ENCODE results near the gene SPIN2B. TPM values are rescaled to one million over a fixed set of nuclear protein-coding genes. Genes with fewer than 3 reads are reported as not detected.
"Not testable (repeated sequence)": the region's sequence is repeated elsewhere in the genome, so short reads cannot be mapped to it uniquely, and the experiment has no call there.

The SPIN2B gene
- total and polyA plus RNA-seq, 4 donors, result 3.1 to 7.3 (median 3.8) TPM

DNA sequence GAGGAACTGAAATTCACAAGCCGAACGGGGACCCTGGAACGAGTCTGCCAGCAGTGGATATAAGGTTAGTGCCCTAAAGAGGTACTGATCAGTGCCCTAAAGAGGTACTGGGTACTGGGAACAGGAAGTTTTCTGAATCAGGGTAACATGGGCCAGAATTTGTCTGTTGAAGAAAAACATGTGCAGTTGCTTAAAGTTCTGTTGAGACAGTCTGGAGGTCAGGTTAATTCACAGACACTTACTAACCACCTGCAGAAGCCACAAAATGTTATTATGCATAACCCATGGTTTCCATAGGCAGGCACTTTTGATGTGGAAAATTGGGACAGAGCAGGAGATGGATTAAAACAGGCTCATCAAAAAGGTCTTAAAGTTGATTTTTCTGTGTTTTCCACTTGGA is 17.9 kb downstream of the SPIN2B start:
- Histone ChIP-seq H3K9ac (ENCODE audit: low read depth in 1 of 2, low read length in 2 of 2) (no peak overlapping the region), H3K36me3 (ENCODE audit: control insufficient read depth in 4 of 4, insufficient read depth in 3 of 4, low read depth in 1 of 4, low read length in 3 of 4) (no peaks in the 10 kb centered on the region), H3K4me1 (ENCODE audit: control insufficient read depth in 4 of 4, insufficient read depth in 4 of 4, low read length in 3 of 4) (no peaks in the 10 kb centered on the region), H3K4me3 (ENCODE audit: low read depth in 1 of 3, low read length in 3 of 3) (no peak overlapping the region), H3K27me3 (ENCODE audit: control insufficient read depth in 4 of 4, insufficient read depth in 4 of 4, low read length in 3 of 4) (no peaks in the 10 kb centered on the region), H3K27ac (ENCODE audit: low read depth in 1 of 2, low read length in 2 of 2) (no peak overlapping the region), H3K9me3 (ENCODE audit: control insufficient read depth in 4 of 4, low read length in 3 of 4) (peaks cover 0 to 5% (median 0%) of the 10 kb centered on the region in 4 donors)
- no peak for DNase-seq (ENCODE audit: low spot score)
- 96% methylated on average over 3 of the region's 3 CpGs for WGBS
- TF ChIP-seq HNF4G (IDR thresholded peaks at IDR 0.05) (no peak), FOXA1 (IDR thresholded peaks at IDR 0.05) (no peak), SP1 (IDR thresholded peaks at IDR 0.05) (no peak), FOXA2 (IDR thresholded peaks at IDR 0.05) (no peak), HNF4A (conservative IDR thresholded peaks at IDR 0.05) (no peak), NR2F2 (IDR thresholded peaks at IDR 0.05) (no peak), TAF1 (conservative IDR thresholded peaks at IDR 0.05) (no peak), JUND (IDR thresholded peaks at IDR 0.05) (no peak), YY1 (IDR thresholded peaks at IDR 0.05) (no peak), RAD21 (IDR thresholded peaks at IDR 0.05) (no peak)
- TF ChIP-seq, protein P1, sequence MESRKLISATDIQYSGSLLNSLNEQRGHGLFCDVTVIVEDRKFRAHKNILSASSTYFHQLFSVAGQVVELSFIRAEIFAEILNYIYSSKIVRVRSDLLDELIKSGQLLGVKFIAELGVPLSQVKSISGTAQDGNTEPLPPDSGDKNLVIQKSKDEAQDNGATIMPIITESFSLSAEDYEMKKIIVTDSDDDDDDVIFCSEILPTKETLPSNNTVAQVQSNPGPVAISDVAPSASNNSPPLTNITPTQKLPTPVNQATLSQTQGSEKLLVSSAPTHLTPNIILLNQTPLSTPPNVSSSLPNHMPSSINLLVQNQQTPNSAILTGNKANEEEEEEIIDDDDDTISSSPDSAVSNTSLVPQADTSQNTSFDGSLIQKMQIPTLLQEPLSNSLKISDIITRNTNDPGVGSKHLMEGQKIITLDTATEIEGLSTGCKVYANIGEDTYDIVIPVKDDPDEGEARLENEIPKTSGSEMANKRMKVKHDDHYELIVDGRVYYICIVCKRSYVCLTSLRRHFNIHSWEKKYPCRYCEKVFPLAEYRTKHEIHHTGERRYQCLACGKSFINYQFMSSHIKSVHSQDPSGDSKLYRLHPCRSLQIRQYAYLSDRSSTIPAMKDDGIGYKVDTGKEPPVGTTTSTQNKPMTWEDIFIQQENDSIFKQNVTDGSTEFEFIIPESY (IDR thresholded peaks at IDR 0.05), result no peak
- TF ChIP-seq, protein P2, sequence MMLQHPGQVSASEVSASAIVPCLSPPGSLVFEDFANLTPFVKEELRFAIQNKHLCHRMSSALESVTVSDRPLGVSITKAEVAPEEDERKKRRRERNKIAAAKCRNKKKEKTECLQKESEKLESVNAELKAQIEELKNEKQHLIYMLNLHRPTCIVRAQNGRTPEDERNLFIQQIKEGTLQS (IDR thresholded peaks at IDR 0.05), result no peak
- TF ChIP-seq, protein P3, sequence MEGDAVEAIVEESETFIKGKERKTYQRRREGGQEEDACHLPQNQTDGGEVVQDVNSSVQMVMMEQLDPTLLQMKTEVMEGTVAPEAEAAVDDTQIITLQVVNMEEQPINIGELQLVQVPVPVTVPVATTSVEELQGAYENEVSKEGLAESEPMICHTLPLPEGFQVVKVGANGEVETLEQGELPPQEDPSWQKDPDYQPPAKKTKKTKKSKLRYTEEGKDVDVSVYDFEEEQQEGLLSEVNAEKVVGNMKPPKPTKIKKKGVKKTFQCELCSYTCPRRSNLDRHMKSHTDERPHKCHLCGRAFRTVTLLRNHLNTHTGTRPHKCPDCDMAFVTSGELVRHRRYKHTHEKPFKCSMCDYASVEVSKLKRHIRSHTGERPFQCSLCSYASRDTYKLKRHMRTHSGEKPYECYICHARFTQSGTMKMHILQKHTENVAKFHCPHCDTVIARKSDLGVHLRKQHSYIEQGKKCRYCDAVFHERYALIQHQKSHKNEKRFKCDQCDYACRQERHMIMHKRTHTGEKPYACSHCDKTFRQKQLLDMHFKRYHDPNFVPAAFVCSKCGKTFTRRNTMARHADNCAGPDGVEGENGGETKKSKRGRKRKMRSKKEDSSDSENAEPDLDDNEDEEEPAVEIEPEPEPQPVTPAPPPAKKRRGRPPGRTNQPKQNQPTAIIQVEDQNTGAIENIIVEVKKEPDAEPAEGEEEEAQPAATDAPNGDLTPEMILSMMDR (IDR thresholded peaks at IDR 0.05; ENCODE audit: low read depth, low read length, missing input control), result no peak
- TF ChIP-seq, protein P4, sequence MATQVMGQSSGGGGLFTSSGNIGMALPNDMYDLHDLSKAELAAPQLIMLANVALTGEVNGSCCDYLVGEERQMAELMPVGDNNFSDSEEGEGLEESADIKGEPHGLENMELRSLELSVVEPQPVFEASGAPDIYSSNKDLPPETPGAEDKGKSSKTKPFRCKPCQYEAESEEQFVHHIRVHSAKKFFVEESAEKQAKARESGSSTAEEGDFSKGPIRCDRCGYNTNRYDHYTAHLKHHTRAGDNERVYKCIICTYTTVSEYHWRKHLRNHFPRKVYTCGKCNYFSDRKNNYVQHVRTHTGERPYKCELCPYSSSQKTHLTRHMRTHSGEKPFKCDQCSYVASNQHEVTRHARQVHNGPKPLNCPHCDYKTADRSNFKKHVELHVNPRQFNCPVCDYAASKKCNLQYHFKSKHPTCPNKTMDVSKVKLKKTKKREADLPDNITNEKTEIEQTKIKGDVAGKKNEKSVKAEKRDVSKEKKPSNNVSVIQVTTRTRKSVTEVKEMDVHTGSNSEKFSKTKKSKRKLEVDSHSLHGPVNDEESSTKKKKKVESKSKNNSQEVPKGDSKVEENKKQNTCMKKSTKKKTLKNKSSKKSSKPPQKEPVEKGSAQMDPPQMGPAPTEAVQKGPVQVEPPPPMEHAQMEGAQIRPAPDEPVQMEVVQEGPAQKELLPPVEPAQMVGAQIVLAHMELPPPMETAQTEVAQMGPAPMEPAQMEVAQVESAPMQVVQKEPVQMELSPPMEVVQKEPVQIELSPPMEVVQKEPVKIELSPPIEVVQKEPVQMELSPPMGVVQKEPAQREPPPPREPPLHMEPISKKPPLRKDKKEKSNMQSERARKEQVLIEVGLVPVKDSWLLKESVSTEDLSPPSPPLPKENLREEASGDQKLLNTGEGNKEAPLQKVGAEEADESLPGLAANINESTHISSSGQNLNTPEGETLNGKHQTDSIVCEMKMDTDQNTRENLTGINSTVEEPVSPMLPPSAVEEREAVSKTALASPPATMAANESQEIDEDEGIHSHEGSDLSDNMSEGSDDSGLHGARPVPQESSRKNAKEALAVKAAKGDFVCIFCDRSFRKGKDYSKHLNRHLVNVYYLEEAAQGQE (IDR thresholded peaks at IDR 0.05), result no peak

DNA sequence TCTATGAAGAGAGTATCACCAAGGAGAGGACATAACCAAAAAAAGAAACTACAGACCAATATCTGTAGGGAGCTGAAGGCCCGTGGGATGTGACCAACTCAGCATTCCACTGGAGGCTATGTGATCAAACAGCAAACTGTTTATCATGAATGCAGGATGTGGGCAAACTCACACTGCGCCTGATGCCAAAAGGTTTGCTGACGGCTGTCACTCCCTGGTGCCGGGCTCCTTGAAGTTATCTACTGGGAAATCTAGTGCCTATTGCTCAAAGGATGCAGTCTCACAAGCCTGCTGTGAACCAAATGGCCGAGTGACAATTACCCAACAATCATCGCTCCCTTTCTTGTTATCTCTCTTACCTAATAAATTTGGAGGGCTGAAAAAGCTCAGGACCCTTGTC is 18.4 kb downstream of the SPIN2B start:
- WGBS, result 90% methylated on average over 6 of the region's 6 CpGs
- H3K36me3 ChIP-seq (ENCODE audit: control insufficient read depth in 4 of 4, insufficient read depth in 3 of 4, low read depth in 1 of 4, low read length in 3 of 4); H3K4me3 ChIP-seq (ENCODE audit: low read depth in 1 of 3, low read length in 3 of 3); H3K9me3 ChIP-seq (ENCODE audit: control insufficient read depth in 4 of 4, low read length in 3 of 4); H3K27ac ChIP-seq (ENCODE audit: low read depth in 1 of 2, low read length in 2 of 2); DNase-seq (ENCODE audit: low spot score); H3K27me3 ChIP-seq (ENCODE audit: control insufficient read depth in 4 of 4, insufficient read depth in 4 of 4, low read length in 3 of 4); H3K9ac ChIP-seq (ENCODE audit: low read depth in 1 of 2, low read length in 2 of 2); H3K4me1 ChIP-seq (ENCODE audit: control insufficient read depth in 4 of 4, insufficient read depth in 4 of 4, low read length in 3 of 4): not testable (repeated sequence)

Measured in liver (tissue), 9 donors.